ENCODE measurements around the gene MT4.
"Not testable (repeated sequence)": the region's sequence is repeated elsewhere in the genome, so short reads cannot be mapped to it uniquely, and the experiment has no call there.

The MT4 gene

DNA sequence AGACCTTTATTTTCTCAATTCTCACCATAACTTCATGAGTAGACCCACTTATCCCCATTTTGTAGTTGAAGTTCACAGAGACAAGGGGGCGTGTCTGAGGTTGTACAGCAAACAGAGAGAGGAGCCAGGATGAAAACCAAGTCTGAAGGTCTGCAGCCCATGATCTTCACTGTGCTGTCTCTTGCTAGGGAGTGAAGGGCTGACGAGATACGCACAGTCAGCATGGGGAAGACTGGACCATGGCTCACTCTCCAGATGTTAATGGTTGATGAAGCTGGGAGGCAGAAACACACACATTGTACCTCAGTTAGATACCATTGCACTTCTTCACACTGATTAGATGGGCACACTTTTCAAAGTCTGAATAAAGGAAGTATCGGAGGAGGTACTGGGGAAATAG is 5.8 kb upstream of the MT4 start:
- DNase-seq (ENCODE audit: low read depth): no peak

DNA sequence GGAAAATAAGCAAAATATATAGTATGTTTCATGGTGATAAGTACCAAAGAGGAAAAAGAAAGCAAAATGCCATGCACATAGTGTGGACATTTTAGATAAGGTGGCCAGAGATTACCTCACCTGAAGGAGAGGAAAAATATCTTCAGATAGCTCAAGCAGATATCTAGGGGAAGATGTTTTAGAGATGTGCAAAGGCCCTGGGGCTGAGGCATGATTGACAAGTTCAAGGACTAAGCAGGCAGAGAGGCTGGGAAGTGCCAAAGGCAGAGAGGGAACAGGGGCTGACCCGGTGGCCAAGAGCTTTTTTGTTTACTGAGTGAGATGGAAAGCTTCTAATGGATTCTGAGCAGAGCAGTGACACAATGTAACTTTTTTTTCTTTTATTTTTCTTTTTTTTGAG is 4.4 kb upstream of the MT4 start:
- DNase-seq (ENCODE audit: low read depth): no peak

DNA sequence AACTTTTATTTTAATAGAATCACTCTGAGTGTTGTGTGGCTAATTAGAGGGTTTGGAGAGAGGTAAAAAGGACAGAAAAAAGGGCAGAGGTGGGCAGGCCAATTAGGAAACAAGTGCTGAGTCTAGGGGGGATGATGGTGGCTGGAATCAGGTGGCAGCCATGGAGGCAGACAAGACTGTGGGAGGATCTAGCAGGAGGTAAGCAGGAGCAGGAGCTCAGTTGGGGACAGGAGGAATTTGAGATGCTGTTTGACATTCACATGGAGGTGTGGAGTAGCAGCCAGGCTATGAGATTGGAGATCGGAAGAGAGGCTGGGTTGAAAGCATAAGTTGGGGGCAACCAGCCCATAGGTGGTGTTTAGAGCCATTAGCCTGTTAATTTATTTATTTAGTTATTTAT is 3.7 kb upstream of the MT4 start:
- DNase-seq (ENCODE audit: low read depth): no peak

DNA sequence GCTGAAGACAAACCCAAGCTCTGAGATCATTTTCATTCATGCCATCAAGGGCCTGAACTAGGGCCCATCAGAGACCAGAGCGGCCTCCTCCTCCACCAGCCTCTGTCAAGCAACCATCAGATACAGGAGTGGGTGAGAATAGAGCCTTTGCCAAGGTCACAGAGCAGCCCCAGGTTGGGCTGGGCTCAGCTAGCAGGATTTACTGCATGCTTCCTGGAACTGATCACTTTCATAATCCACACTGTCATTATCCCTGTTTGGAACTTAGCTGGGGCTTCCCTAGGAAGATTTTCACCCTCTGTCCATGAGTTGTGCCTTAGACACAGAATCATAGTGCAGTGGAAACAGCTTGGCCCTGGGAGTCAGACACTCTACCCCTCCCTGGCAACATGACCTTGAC is 5.1 kb downstream of the MT4 start:
- no peak for DNase-seq (ENCODE audit: low read depth)

DNA sequence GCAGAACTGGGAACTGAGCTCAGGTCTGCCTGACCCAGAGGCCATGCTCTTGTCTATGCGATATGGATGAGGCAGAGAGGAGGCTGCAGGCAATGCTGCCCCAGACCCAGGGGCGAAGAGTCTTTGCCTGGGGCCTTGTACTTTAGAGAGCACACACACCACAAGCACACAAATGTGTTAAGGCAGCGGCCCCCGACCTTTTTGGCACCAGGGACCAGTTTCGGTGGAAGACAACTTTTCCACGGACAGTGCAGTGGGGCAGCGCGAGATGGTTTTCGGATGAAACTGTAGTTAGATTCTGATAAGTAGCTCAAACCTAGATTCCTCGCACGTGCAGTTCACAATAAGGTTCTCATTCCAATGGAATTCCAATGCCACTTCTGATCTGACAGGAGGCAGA is 6.7 kb downstream of the MT4 start:
- no peak for DNase-seq (ENCODE audit: low read depth)

DNA sequence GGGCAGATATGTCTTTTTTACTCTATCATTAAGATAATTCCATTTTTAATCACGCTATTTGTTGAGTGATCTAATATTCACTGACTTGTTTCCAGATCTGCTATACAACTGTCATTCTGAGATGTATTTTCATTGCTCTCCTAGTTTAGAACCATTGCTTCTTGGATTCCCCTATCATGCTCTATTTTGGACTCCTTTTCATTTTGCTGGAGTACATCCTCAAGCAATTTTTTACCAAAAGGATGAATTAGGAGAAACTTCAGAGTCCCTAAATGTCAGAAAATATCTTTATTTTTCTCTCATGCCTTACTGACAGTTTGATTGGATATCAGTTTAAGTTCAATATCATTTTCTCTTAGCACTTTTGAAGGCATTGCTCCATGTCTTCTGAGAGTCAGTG is 9.8 kb downstream of the MT4 start:
- DNase-seq (ENCODE audit: low read depth): no peak

DNA sequence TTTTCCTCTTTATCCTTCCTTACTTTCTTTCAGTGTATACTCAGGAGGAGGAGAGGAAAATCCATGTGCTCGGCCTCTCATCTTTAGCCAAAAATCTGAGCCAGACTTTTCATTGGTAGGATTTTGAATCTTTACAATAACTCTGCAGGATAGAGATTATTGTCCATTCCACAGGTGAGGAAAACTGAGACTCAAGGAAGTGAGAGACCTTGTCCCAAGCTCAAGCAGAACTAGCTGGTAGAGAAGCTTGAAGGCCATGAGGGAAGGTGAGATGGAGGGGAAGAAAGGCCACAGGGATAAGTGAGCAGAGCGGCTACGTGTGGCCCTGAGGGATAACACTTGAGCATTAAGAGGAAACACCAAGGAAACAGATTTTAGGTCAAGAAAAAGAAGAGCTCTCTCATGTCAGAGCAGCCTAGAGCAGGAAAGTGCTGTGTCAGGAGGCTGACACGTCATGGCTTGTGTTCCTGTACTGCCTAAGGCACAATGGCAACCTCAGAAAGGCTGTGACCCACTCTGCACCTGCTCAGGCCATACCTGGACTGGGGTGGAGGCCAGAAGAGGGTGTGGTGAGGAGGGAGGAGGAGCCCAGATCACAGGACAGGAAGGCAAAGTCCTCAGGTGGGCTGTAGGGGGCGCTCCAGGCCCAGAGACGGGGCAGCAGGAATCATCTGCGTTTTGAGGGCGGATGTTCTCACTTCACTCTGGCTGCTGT is 11.9 kb downstream of the MT4 start:
- DNase-seq (ENCODE audit: low read depth): peak; percentile 90

DNA sequence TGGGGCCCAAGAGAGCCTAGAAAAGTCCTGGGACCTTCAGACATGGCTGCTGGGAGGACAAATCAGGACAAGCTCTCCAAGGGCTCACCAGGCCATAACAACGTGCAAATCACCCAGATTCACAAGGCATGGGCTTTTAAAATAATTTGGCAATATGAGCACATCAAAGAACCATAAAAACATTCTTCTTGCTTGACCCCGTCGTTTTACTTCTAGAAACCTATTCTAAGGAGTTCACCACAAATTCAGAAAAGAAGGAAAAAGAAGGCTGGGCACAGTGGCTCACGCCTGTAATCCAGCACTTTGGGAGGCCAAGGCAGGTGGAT is 12.4 kb downstream of the MT4 start:
- DNase-seq (ENCODE audit: low read depth): no peak

DNA sequence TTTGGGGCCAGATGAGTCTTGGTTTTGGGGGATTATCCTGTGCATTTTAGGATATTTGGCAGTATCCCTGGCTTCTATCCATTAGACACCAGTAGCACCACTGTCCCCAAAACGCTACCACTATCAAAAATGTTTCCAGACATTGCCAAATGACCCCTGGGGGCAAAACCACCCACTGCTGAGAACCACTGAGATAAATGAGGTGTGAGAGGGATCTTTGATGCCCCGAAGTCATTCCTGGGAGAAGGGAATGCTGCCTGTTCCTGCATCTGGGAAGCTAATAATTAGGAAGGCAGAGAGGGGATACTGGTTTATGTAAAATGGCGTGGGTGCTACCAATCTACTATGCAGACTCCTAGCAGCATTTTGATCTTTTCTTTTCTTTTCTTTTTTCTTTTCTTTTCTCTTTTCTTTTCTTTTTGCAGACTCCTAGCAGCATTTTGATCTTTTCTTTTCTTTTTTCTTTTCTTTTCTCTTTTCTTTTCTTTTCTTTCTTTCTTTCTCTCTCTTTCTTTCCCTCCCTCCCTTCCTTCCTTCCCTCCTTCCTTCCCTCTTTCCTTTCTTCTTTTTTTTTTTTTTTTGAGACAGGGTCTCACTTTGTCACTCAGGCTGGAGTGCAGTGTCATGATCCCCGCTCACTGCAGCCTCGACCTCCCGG is 15.6 kb downstream of the MT4 start:
- no peak for DNase-seq (ENCODE audit: low read depth)

DNA sequence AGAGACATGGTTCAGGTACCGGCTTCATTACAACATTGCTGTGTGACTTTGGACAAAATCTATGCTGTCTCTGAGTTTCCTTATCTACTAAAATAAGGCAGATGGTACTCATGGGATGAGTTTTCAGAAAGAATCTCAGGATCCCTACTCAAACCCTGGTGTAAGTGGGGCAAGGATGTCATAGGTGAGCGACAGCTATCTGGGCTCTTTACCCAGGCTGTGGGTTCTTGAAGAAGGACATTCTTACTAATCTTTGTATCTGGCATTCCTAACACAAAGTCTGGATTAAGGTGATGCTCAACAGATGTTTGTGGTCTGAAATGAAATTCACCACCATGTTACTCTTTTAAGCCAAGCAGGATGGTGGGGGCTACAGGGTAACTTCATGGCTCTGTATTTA is 18.0 kb downstream of the MT4 start:
- not testable (repeated sequence) for DNase-seq (ENCODE audit: low read depth)

DNA sequence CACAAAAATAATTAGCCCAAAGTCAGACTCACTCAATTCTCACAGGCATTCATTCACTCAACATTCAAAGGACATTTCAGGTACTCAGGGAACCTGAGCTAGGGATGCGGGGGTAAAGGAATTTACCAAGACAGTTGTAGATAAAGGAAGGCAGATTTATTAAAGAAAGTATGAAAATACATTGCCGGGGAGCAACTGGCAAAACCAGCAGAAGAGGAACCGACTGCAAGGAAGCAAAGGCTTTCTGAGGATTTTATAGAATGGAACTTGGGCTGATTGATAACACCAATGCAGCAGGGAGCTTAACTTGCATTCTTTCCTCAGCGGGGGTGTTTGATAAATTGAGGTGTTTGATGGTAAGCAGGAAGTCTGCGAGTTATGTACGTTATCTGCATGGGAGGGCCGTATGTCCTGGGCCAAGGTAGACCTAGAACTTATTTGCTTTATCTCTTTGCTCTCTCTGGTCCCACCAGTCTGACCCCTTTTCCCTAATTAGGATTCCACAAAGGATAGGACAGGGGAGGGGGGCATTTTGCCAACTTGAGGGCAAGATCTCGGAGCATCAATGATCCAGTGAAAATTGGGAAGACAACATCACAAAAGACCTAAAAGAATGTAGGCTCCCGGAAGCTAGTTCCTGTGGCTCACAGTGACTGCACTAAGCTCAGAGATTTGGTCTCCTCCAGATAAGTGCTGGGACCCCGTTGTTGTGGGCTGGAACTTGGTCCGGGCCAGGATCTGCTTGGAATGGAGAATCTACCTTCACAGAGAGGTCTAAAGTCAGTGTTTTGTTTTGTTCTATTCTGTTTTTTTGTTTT is 18.7 kb downstream of the MT4 start:
- DNase-seq (ENCODE audit: low read depth): no peak

DNA sequence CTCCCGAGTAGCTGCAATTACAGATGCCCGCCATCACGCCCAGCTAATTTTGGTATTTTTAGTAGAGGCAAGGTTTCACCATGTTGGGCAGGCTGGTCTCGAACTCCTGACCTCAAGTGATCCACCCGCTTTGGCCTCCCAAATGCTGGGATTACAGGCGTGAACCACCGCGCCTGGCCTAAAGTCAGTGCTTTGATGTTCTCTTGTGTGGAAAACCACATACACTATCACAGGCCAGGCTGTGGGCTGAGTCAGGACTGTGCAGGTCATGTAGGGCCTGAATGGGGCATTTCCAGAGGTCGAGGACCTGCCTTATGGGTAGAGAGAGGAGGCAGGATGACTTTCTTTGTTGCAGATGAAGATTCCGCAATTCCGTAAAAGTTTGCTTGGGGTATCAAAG is 19.4 kb downstream of the MT4 start:
- no peak for DNase-seq (ENCODE audit: low read depth)

DNA sequence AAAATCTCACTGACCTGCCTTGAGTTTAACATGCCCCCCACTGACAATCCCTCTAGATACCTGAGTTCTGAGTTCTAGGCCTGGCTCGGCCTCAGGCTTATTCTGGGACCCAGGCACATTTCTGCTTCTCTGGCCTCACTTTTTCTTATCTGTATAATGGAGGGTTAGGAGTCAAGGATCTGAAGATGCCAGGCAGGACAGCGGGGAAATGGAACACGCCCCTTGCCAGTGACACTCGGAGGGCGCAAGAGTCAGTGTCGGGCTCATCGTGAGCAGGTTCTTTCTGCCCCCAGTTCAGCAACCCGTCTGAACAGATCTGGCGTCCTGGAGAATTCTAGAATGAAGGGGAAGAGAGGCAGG is 23.9 kb downstream of the MT4 start:
- no peak for DNase-seq (ENCODE audit: low read depth)

DNA sequence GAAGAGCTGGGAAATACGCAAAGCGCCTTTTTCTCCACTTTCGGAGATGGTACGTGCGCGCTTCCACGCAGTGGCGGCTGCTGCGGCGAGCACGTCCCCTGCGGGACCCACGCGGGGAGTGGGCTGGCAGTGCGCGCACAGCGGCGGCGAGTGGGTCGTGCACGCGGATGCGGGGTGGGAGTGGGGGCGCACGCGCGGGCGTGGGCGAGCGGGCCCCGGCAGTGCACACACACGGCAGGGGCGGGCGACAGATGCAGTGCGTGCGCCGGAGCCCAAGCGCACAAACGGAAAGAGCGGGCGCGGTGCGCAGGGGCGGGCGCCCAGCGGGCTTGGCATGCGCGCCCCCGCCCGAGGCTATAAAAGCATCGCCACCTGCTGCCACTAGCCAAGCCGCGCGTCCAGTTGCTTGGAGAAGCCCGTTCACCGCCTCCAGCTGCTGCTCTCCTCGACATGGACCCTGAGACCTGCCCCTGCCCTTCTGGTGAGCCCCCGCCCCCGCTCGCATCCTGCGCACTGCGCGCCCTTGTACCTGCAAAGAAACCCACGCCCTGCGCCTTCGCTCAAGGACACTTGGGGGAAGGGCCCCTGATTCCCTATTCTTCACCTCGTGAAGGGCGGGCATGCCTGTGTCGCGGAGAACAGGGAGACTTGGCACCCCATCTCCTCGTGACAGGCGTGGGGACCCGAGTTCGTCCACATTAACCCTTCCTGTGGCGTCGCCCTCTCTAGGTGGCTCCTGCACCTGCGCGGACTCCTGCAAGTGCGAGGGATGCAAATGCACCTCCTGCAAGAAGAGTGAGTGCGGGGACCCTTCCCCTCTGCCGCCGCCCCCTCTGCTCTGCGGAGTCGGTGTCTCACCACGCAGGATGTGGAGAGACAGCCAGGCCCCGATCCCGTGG is 24.5 kb downstream of the MT4 start, which contains the start of gene MT3:
Gene MT3 (plus strand): TSS at position 388 of the 899 bp plus-strand sequence. CDS start 63 bp downstream, at position 451.
- DNase-seq (ENCODE audit: low read depth): peak; percentile 10

DNA sequence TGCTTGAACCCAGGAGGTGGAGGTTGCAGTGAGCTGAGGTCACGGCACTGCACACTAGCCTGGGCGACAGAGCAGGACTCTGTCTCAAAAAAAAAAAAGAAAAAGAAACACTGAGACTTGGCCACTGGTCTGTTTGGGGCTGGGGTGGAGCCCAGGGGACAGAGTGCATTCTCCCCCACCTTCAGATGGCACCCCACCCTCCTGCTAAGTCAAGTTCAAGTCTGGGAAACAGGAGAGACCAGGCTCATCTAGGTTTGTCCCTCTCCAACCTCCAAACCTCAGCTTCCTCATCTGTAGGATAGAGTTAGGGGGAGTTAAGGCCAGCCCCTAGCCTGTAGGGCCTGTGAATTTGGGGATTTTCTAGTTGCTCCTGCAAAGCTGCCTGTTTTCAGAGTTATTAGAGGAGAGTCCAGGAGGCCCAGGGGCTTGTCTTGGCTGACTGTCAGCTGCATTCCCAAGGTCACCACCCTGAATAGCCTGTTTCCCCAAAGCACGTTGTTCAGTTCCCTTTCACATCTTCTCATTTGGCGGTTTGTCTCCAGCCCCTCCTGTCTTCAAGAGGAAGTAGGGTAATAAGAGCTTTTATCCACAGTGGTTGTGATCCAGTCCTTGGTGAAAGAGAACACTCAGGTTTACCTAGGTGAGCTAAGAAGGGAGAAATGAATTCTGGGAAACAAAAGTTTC is 26.6 kb downstream of the MT4 start:
- no peak for DNase-seq (ENCODE audit: low read depth)

DNA sequence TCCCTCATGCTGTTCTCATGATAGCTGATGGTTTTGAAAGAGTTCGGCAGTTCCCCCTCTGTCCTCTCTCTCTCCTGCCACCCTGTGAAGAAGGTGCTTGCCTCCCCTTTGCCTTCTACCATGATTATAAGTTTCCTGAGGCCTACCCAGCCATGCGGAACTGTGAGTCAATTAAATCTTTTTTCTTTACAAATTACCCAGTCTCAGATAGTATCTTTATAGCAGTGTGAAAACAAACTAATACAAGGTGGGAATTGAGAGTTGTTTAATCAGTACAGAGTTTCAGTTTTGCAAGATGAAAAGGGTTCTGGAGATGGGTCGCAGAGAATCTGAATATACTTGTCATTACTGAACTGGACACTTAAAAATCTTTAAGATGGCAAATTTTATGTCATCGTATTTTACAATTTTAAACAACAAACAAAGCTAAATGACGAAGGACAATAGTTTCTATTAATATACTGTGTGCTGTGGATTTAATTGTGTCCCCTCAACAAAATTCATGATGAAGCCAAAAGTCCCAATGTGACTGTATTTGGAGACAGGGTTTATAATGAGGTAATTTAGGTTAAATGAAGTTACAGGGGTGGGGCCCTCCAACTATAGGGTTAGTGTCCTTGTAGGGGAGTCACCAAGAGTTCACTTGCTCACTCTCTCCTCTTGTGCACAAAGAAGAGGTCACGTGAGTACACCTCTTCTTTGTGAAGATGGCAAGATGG is 28.9 kb downstream of the MT4 start:
- no peak for DNase-seq (ENCODE audit: low read depth)

DNA sequence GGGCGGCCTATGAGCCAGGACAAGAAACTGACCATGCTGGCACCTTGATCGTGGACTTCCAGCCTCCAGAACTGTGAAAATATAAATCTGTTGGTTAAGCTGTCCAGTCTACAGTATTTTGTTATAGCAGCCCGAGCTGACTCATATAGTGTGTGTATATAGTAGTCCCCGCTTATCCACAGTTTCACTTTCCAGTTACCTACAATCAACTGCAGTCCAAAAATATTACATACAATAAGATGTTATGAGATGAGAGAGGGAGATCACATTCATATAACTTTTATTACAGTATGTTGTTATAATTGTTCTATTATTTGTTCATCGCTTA is 29.4 kb downstream of the MT4 start:
- DNase-seq (ENCODE audit: low read depth): no peak

DNA sequence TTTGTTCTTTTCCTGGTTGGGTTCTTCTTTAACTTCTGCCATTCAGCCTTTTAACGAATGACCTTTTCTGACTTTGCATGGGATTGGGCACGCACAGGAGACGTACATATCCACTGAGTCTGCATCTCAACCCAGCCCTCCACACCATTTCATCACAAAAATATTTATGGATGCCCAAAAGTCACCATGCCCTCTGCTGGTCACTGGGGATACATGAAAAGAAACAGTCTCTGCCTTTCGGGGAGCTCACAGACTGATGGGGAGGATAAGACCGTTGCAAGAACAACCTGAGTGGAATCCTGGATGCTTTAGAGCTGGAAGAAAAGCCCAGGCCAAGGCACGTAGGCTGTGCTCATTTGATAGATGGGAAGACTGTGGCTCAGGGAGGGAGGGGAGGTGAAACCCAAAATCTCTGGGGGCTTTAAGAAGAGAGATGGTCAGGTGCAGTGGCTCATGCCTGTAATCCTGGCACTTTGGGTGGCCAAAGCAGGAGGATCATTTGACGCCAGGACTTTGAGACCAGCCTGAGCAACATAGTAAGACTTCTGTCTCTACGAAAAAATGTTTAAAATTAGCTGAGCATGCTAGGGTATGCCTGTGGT is 35.6 kb downstream of the MT4 start:
- DNase-seq (ENCODE audit: low read depth): peak; percentile 17

DNA sequence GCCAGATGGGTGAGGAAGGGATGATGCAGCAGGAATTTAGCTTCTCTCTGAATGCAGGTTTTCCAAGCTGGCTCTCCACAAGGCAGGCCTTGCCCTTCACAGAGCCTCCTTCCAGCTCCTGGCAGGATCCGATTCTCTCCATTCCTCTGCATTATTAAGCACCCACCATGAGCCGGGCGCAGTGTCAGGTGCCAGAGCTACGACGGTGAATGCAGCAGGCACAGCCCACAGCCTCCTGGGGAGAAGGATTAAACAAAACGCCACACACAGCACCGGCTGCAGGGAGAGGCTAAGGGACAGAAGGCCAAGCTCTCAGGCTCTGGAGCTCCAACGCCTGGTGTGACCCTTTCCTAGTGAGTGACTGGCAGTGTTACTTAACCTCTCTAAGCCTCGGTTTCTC is 36.5 kb downstream of the MT4 start:
- no peak for DNase-seq (ENCODE audit: low read depth)

DNA sequence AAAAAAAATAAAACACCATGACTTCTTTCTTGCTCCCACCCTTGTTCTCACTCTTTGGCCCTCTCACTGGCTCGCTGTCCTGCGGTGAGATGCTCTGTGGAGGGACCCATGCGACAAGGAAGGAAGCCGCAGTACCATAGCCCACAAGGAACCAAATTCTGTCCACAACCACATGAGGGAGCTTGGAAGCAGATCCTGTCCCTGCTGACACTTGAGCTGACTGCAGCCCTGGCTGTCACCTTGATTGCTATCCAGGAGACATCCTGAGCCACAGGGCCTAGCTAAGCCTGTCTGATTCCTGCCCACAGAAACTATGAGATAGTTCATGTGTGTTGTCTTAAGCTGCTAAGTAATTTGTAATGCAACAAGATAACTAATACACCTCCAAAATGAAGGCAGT is 38.7 kb downstream of the MT4 start:
- no peak for DNase-seq (ENCODE audit: low read depth)

DNA sequence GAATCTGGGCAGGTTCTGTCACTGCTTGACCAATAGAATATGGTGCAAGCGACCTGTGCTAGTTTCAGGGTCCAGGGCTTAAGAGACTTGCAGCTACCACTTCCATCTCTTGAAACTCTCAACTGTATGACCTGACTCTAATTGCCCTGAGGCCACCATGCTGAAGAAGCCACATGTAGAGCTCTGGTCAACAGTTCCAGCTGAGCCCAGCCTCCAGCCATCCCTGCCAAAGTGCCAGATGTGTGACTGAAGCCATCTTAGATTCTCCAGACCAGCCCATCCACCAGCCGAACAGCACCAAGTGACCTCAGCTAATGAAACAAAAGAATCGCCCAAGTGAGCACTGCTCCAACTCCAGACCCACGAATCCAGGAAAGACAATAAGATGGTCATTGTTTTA is 40.1 kb downstream of the MT4 start:
- DNase-seq (ENCODE audit: low read depth): no peak
